GM23338 (cell line): ENCODE data around the gene DHX58. TPM values are rescaled to one million over a fixed set of nuclear protein-coding genes. Genes with fewer than 3 reads are reported as not detected.

Experiments used
- ATAC-seq: fragments of 200-7000 bp; cut with Tn5 transposase; 3 replicates; pipeline ENCODE4 v1.9.1; 2020
- DNase-seq: peaks from one replicate; pipeline ENCODE4 v3.0.0-alpha.2; 2015; ENCODE audit warnings: low spot score
- H2AFZ ChIP-seq: fragments of 200-600 bp; sonication (generic); 2 replicates; pipeline ENCODE4 v1.8.0; 2016; ENCODE audit warnings: antibody characterized with exemption, mild to moderate bottlenecking, moderate library complexity
- H3F3A ChIP-seq: fragments of 200-600 bp; sonication (generic); replicated peaks from 2 replicates; pipeline ENCODE4 v1.8.0; 2017; ENCODE audit warnings: antibody characterized with exemption, mixed run types, low read depth
- H3K27ac ChIP-seq: fragments of 200-600 bp; sonication (generic); 2 replicates; pipeline ENCODE4 v1.6.1; 2016; ENCODE audit warnings: low read depth
- H3K27me3 ChIP-seq: fragments of 200-600 bp; sonication (generic); 2 replicates; pipeline ENCODE4 v1.8.0; 2016; ENCODE audit warnings: mild to moderate bottlenecking, mixed run types, moderate library complexity; ENCODE audit not compliant: insufficient read depth
- H3K36me3 ChIP-seq: fragments of 200-600 bp; sonication (generic); 2 replicates; pipeline ENCODE4 v1.8.0; 2016; ENCODE audit warnings: mild to moderate bottlenecking; ENCODE audit not compliant: insufficient read depth
- H3K4me1 ChIP-seq: fragments of 200-600 bp; sonication (generic); 2 replicates; pipeline ENCODE4 v1.8.0; 2016; ENCODE audit warnings: mild to moderate bottlenecking, moderate library complexity; ENCODE audit not compliant: insufficient read depth
- H3K4me2 ChIP-seq: fragments of 200-600 bp; sonication (generic); 2 replicates; pipeline ENCODE4 v1.7.1; 2017; ENCODE audit warnings: mixed run types
- H3K4me3 ChIP-seq: fragments of 200-600 bp; sonication (generic); 2 replicates; pipeline ENCODE4 v1.6.1; 2016; ENCODE audit warnings: mixed run types
- H3K79me2 ChIP-seq: fragments of 200-600 bp; sonication (generic); replicated peaks from 2 replicates; pipeline ENCODE4 v1.8.0; 2017; ENCODE audit warnings: mild to moderate bottlenecking; ENCODE audit not compliant: insufficient read depth
- H3K9me2 ChIP-seq: fragments of 200-600 bp; sonication (generic); 2 replicates; pipeline ENCODE4 v1.8.0; 2017; ENCODE audit not compliant: insufficient read depth
- H4K20me1 ChIP-seq: fragments of 200-600 bp; sonication (generic); replicated peaks from 2 replicates; pipeline ENCODE4 v1.8.0; 2017; ENCODE audit warnings: mild to moderate bottlenecking; ENCODE audit not compliant: insufficient read depth
- H3K27ac Mint-ChIP-seq: 2 replicates; pipeline ENCODE4 v1.8.0; 2020; ENCODE audit warnings: inconsistent platforms, mild to moderate bottlenecking, moderate library complexity, mixed read lengths
- H3K27me3 Mint-ChIP-seq: 3 replicates; pipeline ENCODE4 v1.8.0; 2022; ENCODE audit warnings: low read depth, mild to moderate bottlenecking, moderate library complexity, mixed read lengths, inconsistent platforms; ENCODE audit not compliant: insufficient read depth, poor library complexity
- H3K36me3 Mint-ChIP-seq: 3 replicates; pipeline ENCODE4 v1.8.0; 2021; ENCODE audit warnings: low read depth, mild to moderate bottlenecking, inconsistent platforms, moderate library complexity, mixed read lengths
- H3K4me1 Mint-ChIP-seq: 3 replicates; pipeline ENCODE4 v1.8.0; 2020; ENCODE audit warnings: mild to moderate bottlenecking, inconsistent platforms, mixed read lengths
- H3K4me3 Mint-ChIP-seq: 3 replicates; pipeline ENCODE4 v1.8.0; 2021; ENCODE audit warnings: moderate library complexity, mild to moderate bottlenecking, inconsistent platforms, mixed read lengths
- H3K9me3 Mint-ChIP-seq: 3 replicates; pipeline ENCODE4 v1.8.0; 2020; ENCODE audit warnings: moderate library complexity, mild to moderate bottlenecking, inconsistent platforms, mixed read lengths
- CREB1 ChIP-seq: fragments of 250-450 bp; sonication (Bioruptor Pico); IDR thresholded peaks from 2 replicates; pipeline ENCODE4 v1.5.0; 2020; ENCODE audit warnings: low read depth, mild to moderate bottlenecking, moderate library complexity
- CTCF ChIP-seq, 2 experiments: fragments of 200-600 bp in 1 of 2; sonication (generic) in 1 of 2; conservative IDR thresholded peaks; 2 replicates each; pipeline versions ENCODE4 v1.5.1 to v1.6.1; 2016 to 2017; ENCODE audit warnings: antibody characterized with exemption in 2 of 2, low read depth in 2 of 2, mild to moderate bottlenecking in 2 of 2, moderate library complexity in 1 of 2
- EZH2 ChIP-seq: fragments of 200-600 bp; sonication (generic); IDR thresholded peaks from one replicate; pipeline ENCODE4 v1.8.0; 2017; ENCODE audit warnings: antibody characterized with exemption, mild to moderate bottlenecking, low read depth; ENCODE audit not compliant: unreplicated experiment
- POLR2AphosphoS5 ChIP-seq: IDR thresholded peaks from 2 replicates; pipeline ENCODE4 v1.6.1; 2016; ENCODE audit warnings: antibody characterized with exemption, low read depth
- STAT1 ChIP-seq: IDR thresholded peaks from one replicate; pipeline ENCODE4 v1.6.1; 2016; ENCODE audit warnings: antibody characterized with exemption; ENCODE audit not compliant: unreplicated experiment
- ZNF462 ChIP-seq: fragments of 250-450 bp; sonication (Bioruptor Pico); IDR thresholded peaks from 2 replicates; pipeline ENCODE4 v1.5.0; 2020; ENCODE audit warnings: mild to moderate bottlenecking, moderate library complexity
- polyA plus RNA-seq: library from polyadenylated mRNA; unstranded; fragments of >200 nt; fragmentation: Nextera tagmentation; extraction: Ambion mirVana; gene quantifications from 2 replicates; pipeline ENCODE4 v1.2.1, GENCODE V29; 2016
- total RNA-seq: library from RNA; depleted of rRNA; stranded (reverse); fragments of >200 nt; shearing (Covaris generic); gene quantifications from 2 replicates; pipeline ENCODE4 v1.2.3, GENCODE V29; 2014
- TF ChIP-seq, protein P1 (sequence below): IDR thresholded peaks from one replicate; pipeline ENCODE4 v1.6.1; 2018; ENCODE audit warnings: antibody characterized with exemption; ENCODE audit not compliant: unreplicated experiment

Gene DHX58
- total and polyA plus RNA-seq, 2 experiments from 2014 or later, result 4.1 to 6.6 TPM

DNA sequence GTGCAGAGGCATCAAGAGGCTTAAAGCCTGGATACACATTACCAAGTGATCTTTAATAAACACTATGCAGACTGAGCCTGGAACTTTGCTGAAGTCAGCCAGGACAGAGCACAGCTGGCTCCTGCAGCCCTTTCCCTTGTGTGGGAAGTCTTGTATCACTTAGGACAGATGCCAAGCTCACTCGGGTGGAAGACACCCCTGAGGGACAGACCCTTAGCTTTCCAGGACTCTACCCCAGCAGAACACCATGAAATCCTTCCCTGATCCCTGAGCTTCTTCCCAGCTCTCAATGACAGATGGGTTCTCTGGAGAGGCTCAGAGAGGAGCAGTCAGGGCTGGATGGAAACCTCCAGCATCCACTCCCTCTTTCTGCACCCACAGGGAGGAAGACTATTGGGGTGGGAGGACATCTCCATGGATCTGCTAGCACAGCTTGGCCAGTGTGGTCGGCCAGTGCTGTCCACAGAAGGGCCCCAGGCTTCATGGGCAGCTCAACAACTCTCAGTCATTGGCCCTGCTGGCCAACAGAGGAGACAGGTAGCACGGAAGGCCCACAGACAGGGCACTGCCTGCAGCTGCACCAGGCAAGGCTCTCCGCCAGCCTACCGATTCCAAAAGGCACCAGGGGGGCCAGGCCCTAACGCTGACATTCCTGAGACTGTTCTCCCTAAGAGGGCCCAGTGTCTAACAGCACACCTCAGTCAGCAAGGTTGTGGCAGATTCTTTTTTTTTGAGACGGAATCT, 26.4 kb upstream of the DHX58 start (continued):
- TF ChIP-seq CTCF (conservative IDR thresholded peaks at IDR 0.05; ENCODE audit: low read depth in 2 of 2) (no peak), ZNF462 (no peak), POLR2AphosphoS5 (no peak), EZH2 (no peak)

DNA sequence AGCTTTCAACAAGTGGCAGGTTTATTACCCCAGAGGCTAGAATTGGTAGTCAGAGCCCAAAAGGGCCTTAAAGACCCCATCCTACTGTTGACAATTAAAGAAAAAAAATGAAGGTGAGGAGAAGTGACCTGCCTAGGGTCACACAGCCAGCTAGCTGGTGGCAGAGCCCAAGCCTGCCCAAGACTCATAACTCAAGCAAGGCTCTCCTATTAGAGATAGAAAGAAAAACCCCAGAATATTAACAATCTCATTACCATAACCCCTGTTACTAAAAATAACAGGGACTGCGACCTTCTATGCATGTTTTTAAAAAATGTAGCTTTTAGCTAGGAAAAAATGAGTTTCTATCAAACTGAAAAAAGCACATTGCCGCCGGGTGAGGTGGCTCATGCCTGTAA, 24.1 kb upstream of the DHX58 start:
- Mint-ChIP-seq H3K9me3 (no peaks in the 10 kb centered on the region), H3K36me3 (peaks cover 5% of the 10 kb centered on the region), H3K27ac (no peak overlapping the region), H3K4me1 (peaks cover 23% of the 10 kb centered on the region), H3K4me3 (no peak overlapping the region), H3K27me3 (peaks cover 6% of the 10 kb centered on the region)
- no peak overlapping the region for H3K4me2 ChIP-seq
- no peaks in the 10 kb centered on the region for H3K9me2 ChIP-seq
- no peaks in the 10 kb centered on the region; the same call in 1 of the 2 replicates for H3K36me3 ChIP-seq
- DNase-seq (no peak), ATAC-seq (no peak)
- no peak overlapping the region for H2AFZ ChIP-seq
- no peak overlapping the region for H3K4me3 ChIP-seq
- H3K27ac ChIP-seq, result peak overlapping the region; percentile 22
- no peaks in the 10 kb centered on the region for H3K27me3 ChIP-seq
- H3F3A ChIP-seq, result 0 out of 2 replicates have a peak, but pooled peaks cover 4% of the 10 kb centered on the region
- H3K4me1 ChIP-seq, result peaks cover 10% of the 10 kb centered on the region
- H3K79me2 ChIP-seq, result peaks cover 86% of the 10 kb centered on the region
- H4K20me1 ChIP-seq, result peaks cover 16% of the 10 kb centered on the region
- TF ChIP-seq CREB1 (CRISPR knock-in tag), result no peak
- TF ChIP-seq POLR2AphosphoS5, result no peak
- no peak for TF ChIP-seq STAT1
- TF ChIP-seq, protein P1, sequence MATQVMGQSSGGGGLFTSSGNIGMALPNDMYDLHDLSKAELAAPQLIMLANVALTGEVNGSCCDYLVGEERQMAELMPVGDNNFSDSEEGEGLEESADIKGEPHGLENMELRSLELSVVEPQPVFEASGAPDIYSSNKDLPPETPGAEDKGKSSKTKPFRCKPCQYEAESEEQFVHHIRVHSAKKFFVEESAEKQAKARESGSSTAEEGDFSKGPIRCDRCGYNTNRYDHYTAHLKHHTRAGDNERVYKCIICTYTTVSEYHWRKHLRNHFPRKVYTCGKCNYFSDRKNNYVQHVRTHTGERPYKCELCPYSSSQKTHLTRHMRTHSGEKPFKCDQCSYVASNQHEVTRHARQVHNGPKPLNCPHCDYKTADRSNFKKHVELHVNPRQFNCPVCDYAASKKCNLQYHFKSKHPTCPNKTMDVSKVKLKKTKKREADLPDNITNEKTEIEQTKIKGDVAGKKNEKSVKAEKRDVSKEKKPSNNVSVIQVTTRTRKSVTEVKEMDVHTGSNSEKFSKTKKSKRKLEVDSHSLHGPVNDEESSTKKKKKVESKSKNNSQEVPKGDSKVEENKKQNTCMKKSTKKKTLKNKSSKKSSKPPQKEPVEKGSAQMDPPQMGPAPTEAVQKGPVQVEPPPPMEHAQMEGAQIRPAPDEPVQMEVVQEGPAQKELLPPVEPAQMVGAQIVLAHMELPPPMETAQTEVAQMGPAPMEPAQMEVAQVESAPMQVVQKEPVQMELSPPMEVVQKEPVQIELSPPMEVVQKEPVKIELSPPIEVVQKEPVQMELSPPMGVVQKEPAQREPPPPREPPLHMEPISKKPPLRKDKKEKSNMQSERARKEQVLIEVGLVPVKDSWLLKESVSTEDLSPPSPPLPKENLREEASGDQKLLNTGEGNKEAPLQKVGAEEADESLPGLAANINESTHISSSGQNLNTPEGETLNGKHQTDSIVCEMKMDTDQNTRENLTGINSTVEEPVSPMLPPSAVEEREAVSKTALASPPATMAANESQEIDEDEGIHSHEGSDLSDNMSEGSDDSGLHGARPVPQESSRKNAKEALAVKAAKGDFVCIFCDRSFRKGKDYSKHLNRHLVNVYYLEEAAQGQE, result no peak
